Measurements from ENCODE around the gene CDH1.
"Not testable (repeated sequence)": the region's sequence is repeated elsewhere in the genome, so short reads cannot be mapped to it uniquely, and the experiment has no call there.

Gene CDH1

GRCh38 chr16:68793401-68793857 lies 56.3 kb downstream of the CDH1 start:
- DNase-seq, result no peak

DNA sequence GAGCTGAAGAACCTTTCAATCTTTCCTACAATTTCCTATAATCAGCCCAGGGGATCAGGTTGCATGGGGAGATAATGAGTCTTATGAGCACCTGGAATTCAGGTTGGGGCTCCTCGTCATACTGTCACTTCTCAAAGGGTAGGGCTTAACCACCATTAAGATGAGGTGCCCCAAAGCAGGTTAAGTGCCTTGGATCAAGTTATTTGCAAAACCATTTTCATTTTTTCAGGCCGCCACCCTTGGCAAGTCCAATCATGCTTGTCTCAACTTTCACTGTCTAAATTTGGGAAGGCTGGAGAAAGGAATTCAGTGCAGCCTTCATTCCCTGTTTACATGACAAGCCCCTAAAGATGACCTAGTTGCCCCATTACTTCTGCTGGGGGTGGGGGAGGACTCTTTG lies 61.3 kb downstream of the CDH1 start:
- no peak for DNase-seq

DNA sequence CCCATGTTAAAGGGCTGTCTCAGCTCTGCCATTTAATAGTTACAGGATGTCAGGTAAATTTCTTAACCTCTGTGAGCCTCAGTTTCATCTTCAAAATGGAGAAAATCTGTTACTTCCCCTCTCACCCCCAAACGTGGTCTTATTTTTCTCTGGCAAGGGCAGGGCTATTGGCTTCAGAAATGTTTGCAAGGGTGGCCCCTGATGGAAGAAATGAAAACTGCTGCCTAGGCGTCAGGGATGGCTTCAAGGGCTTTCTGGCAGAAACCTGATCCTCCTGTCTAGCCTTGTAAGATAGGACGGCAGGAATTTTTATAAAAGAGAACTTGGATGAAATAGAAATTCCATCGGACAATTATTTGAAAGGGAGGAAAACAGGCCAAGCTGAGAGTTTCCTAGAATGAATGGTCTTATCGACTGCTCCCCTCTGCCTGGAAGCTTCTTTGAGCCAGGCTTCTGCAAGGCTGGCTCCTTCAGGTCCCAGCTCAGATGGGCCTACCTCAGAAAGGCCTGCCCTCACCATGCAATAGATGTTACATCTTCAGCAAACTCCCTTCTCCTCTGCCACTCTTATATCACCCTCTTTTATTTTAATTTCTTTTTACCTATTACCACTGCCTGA lies 63.3 kb downstream of the CDH1 start:
- DNase-seq, result peak in 1 of 2 donors; percentile 2

- no peak for DNase-seq
Observed at GRCh38 chr16:68802190-68802589, 65.1 kb downstream of the CDH1 start.

GRCh38 chr16:68806422-68806821 lies 69.3 kb downstream of the CDH1 start:
- no peak for DNase-seq

DNA sequence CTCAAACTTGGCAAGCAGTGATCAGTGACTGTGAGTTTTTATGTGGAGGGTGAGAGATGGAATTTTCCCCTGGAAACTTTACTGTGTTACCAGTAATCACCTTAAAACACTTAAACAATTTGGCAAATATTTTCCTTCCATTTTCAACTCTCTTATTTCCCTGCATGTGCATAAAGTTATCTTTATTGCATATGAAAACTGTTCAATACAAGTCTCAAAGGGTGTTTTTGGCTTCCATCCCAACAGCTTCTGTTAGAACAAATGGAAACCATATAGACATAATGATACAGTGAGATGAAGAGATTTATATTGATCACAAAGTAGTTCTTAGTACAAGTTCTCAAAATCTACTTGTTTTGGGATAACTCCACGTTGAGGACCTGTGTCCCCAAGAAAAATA lies 69.9 kb downstream of the CDH1 start:
- no peak for DNase-seq

- DNase-seq, result no peak
Observed at GRCh38 chr16:68814516-68814915, 77.4 kb downstream of the CDH1 start.

DNA sequence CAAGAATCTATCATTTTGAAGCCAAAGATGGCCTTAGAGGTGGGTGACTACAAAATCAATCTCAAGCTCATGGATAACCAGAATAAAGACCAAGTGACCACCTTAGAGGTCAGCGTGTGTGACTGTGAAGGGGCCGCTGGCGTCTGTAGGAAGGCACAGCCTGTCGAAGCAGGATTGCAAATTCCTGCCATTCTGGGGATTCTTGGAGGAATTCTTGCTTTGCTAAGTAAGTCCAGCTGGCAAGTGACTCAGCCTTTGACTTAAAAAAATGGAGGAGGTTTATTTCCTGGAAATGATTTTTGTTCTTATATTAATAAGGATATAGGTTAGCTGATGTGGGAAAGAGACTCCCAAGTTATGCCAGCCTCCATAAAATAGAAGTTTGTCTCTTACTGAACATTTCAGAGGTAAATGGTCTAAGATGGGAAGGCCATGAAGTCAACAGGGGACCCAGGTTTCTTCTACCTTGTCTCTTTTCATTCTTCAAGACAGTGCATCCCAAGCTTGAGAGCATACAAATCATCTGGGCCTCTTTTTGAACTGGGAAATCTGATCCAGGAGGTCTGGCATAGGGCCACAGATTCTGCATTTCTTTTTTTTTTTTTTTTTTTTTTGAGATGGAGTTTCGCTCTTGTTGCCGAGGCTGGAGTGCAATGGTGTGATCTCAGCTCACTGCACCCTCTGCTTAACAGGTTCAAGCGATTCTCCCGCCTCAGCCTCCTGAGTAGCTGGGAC lies 86.5 kb downstream of the CDH1 start:
- no peak for DNase-seq

DNA sequence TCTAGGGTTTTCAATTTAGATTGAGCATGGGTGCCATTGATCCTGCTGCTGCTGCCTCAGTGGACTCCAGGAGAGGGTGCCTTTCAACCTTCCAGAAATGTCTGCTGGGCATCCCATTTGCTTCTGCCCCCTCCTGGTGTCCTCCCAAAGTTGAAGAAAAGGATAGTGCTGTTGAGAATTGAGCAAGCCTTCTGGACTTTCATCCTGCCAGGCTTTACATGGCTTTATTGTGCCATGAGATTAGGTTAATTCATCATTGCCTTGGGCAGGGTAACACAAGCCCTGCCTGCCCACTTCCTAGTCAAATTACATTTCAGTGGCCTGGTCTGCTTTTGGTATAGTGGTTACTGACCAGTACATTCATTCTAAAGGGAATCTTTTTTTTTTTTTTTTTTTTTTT lies 88.3 kb downstream of the CDH1 start:
- no peak for DNase-seq

GRCh38 chr16:68826652-68827051 lies 89.6 kb downstream of the CDH1 start:
- no peak for DNase-seq

GRCh38 chr16:68833251-68833650 lies 96.2 kb downstream of the CDH1 start:
- no peak for DNase-seq

GRCh38 chr16:68834550-68834949 lies 97.5 kb downstream of the CDH1 start:
- DNase-seq, result no peak

- DNase-seq, result no peak
Observed at GRCh38 chr16:68835970-68836369, 98.9 kb downstream of the CDH1 start.

DNA sequence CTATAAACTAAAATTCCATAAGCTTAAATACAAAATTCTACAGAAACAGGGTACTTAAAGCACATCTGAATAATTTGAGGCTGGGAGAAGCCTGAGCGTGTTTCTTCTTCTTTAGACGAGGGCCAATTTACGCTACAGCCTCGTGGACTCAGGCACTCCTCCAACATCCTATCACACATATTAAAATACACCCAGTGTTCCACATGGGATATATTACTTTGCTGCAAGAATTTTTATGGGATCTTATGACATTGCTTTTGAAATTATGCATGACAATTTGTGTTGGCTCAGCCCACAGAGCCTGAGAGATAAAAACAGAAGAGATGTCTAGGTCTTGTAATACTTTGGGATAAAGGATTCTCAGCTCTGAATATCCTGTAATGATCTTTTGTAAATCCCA lies 102.7 kb downstream of the CDH1 start:
- DNase-seq, result no peak

GRCh38 chr16:68842964-68843481 lies 105.9 kb downstream of the CDH1 start:
- DNase-seq, result not testable (repeated sequence)

- DNase-seq, result peak; percentile 75 to 78
Observed at GRCh38 chr16:68843482-68844210, 106.6 kb downstream of the CDH1 start, which contains the start of gene TANGO6. Gene TANGO6 (plus strand): TSS chr16:68843531. CDS start chr16:68843618, 87 bp downstream.

DNA sequence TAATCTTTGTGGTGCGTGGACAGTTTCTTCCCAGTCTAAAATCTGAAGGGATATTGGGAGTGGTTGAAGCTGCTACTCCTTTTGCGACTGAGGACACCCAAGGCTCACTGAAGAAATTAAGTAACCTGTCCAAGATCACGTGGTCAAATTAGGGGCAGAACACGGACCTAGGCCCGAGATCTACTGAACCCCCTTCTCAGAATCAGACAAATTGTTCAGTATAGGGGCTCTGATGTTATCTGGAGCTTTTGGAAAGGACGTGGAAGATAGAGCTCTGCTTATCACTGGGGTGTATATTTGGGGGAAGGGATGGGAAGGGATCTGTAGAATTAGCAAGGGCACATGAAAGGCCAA lies 107.1 kb downstream of the CDH1 start:
- no peak for DNase-seq

DNA sequence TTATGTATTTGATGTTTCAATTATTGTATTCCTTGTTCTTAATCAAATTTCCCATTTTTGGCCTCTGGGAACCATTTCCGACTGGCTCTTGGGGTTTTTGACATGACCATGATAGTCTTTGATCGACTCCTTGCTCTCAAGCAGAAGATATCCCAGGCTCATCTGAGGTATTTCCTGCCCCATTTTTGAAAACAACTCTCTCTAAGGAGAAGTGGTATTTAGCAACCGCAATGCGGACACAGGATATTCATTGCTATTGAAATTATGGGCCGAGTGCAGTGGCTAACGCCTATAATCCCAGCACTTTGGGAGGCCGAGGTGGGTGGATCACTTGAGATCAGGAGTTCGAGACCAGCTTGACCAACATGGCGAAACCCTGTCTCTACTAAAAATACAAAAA lies 111.7 kb downstream of the CDH1 start:
- DNase-seq, result no peak

- DNase-seq, result no peak
Observed at GRCh38 chr16:68850481-68850880, 113.4 kb downstream of the CDH1 start.

- no peak for DNase-seq
Observed at GRCh38 chr16:68851601-68852000, 114.5 kb downstream of the CDH1 start.

DNA sequence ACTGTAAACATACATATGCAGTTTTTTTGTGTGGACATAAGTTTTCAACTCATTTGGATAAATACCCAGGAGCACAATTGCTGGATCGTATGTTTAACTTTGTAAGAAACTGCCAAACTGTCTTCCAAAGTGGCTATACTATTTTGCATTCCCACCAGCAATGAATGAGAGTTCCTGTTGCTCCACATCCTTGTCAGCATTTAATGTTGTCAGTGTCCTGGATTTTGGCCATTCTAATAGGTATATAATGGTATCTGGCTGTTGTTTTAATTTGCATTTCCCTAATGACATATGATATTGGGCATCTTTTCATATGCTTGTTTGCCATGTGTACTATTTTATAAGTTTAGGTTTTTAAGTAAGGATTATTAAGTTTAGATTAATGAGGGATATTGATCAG lies 120.4 kb downstream of the CDH1 start:
- DNase-seq, result no peak

- no peak for DNase-seq
Observed at GRCh38 chr16:68859828-68860227, 122.7 kb downstream of the CDH1 start.

- no peak for DNase-seq
Observed at GRCh38 chr16:68860978-68861892, 124.1 kb downstream of the CDH1 start.

All from bone marrow (tissue), 2 donors.